H1 (cell line): ENCODE data around the gene KLHL17. TPM values are rescaled to one million over a fixed set of nuclear protein-coding genes. Genes with fewer than 3 reads are reported as not detected.

Experiments
- CTCF ChIA-PET: fragments of 300-600 bp; sonication (Branson Sonifier 250); formaldehyde crosslinking; loops from one replicate; lab custom pipeline; 2021; ENCODE audit not compliant: partially characterized antibody; lab: Charles Lee
- POLR2A ChIA-PET: fragments of 300-600 bp; sonication (Branson Sonifier 250); formaldehyde crosslinking; loops from one replicate; lab custom pipeline; 2021; ENCODE audit warnings: inconsistent platforms; ENCODE audit not compliant: partially characterized antibody; lab: Charles Lee
- DNase-seq, 2 experiments: peaks; one replicate each; pipeline versions ENCODE4 v3.0.0 to v3.0.0-alpha.2; 2010 to 2022; ENCODE audit warnings: low spot score in 2 of 2, low read depth in 1 of 2, mixed read lengths in 1 of 2
- FAIRE-seq: peaks from 2 replicates; lab custom pipeline; 2011; peaks lifted over from hg19 to GRCh38; lab: Jason Lieb, UNC
- H2AFZ ChIP-seq: 2 replicates; pipeline ENCODE4 v1.8.1; 2012; ENCODE audit warnings: low read length, inconsistent platforms
- H2AK5ac ChIP-seq: 2 replicates; pipeline ENCODE4 v1.6.1; 2013; ENCODE audit warnings: low read depth, low read length
- H2BK120ac ChIP-seq: replicated peaks from 2 replicates; pipeline ENCODE3; 2013; ENCODE audit warnings: low read depth, low read length, inconsistent platforms
- H2BK12ac ChIP-seq: 2 replicates; pipeline ENCODE4 v1.6.1; 2013; ENCODE audit warnings: low read depth, low read length
- H2BK15ac ChIP-seq: 2 replicates; pipeline ENCODE4 v1.6.1; 2013; ENCODE audit warnings: low read length
- H2BK20ac ChIP-seq: 2 replicates; pipeline ENCODE4 v1.6.1; 2013; ENCODE audit warnings: low read length
- H2BK5ac ChIP-seq: 2 replicates; pipeline ENCODE4 v1.6.1; 2013; ENCODE audit warnings: low read depth, low read length
- H3K14ac ChIP-seq: 2 replicates; pipeline ENCODE4 v1.6.1; 2013; ENCODE audit warnings: inconsistent platforms; ENCODE audit not compliant: insufficient read length
- H3K18ac ChIP-seq: 2 replicates; pipeline ENCODE4 v1.6.1; 2013; ENCODE audit warnings: low read length; ENCODE audit errors: extremely low read depth
- H3K23ac ChIP-seq: 2 replicates; pipeline ENCODE4 v1.6.1; 2013; ENCODE audit warnings: inconsistent platforms; ENCODE audit not compliant: insufficient read length
- H3K23me2 ChIP-seq: 2 replicates; pipeline ENCODE4 v1.6.1; 2013; ENCODE audit warnings: low read depth, low read length
- H3K27ac ChIP-seq: 2 replicates; pipeline ENCODE4 v1.6.1; 2011; ENCODE audit warnings: low read depth, low read length, inconsistent platforms
- H3K27me3 ChIP-seq, 4 experiments: replicated peaks in 1 of 4; 1 replicate in 1 of 4; 2 replicates in 3 of 4; pipeline versions ENCODE4 v1.6.1 to v1.8.1; 2011 to 2013; ENCODE audit warnings: low read length in 3 of 4, mild to moderate bottlenecking in 3 of 4, inconsistent platforms in 2 of 4, mixed read lengths in 2 of 4, moderate library complexity in 1 of 4; ENCODE audit not compliant: control insufficient read depth in 3 of 4, insufficient read depth in 3 of 4; ENCODE audit errors: extremely low read depth in 1 of 4
- H3K36me3 ChIP-seq, 4 experiments: 2 replicates each; pipeline versions ENCODE4 v1.6.1 to v1.8.1; 2011 to 2013; ENCODE audit warnings: mild to moderate bottlenecking in 4 of 4, low read length in 3 of 4, moderate library complexity in 2 of 4, control low read depth in 1 of 4, inconsistent platforms in 1 of 4; ENCODE audit not compliant: insufficient read depth in 4 of 4, control insufficient read depth in 2 of 4
- H3K4ac ChIP-seq: replicated peaks from 2 replicates; pipeline ENCODE3; 2013; ENCODE audit warnings: low read length, low read depth, mixed read lengths, inconsistent platforms; ENCODE audit not compliant: insufficient read length
- H3K4me1 ChIP-seq, 4 experiments: replicated peaks in 1 of 4; 1 replicate in 1 of 4; 2 replicates in 3 of 4; pipeline versions ENCODE4 v1.6.1 to v1.8.1; 2011 to 2013; ENCODE audit warnings: low read length in 3 of 4, inconsistent platforms in 2 of 4, mixed read lengths in 1 of 4; ENCODE audit not compliant: insufficient read depth in 4 of 4, control insufficient read depth in 3 of 4
- H3K4me2 ChIP-seq, 2 experiments: 2 replicates each; pipeline versions ENCODE4 v1.6.1 to v1.8.1; 2011 to 2013; ENCODE audit warnings: low read depth in 2 of 2, low read length in 2 of 2, control low read depth in 1 of 2, inconsistent platforms in 1 of 2, mild to moderate bottlenecking in 1 of 2; ENCODE audit not compliant: insufficient read depth in 1 of 2
- H3K4me3 ChIP-seq, 4 experiments: fragments of 200-600, 300-600 bp in 1 of 4; sonication (generic), shearing (Covaris generic), sonication (Bioruptor Twin) in 1 of 4; 2 replicates each; pipeline versions ENCODE4 v1.5.1 to v1.8.1; 2011 to 2016; ENCODE audit warnings: low read length in 4 of 4, low read depth in 3 of 4, control low read depth in 2 of 4, inconsistent platforms in 2 of 4, mild to moderate bottlenecking in 2 of 4, mixed read lengths in 1 of 4, moderate library complexity in 1 of 4; ENCODE audit not compliant: insufficient read depth in 2 of 4; ENCODE audit errors: extremely low read depth in 1 of 4
- H3K56ac ChIP-seq: replicated peaks from 2 replicates; pipeline ENCODE3; 2013; ENCODE audit warnings: low read depth, mild to moderate bottlenecking, mixed read lengths, low read length, inconsistent platforms; ENCODE audit not compliant: insufficient read length
- H3K79me1 ChIP-seq: 2 replicates; pipeline ENCODE4 v1.6.1; 2013; ENCODE audit warnings: low read depth, low read length, control low read depth
- H3K79me2 ChIP-seq, 2 experiments: 2 replicates each; pipeline versions ENCODE4 v1.6.1 to v1.8.1; 2012 to 2013; ENCODE audit warnings: low read length in 2 of 2, mild to moderate bottlenecking in 2 of 2, inconsistent platforms in 1 of 2; ENCODE audit not compliant: insufficient read depth in 2 of 2, control insufficient read depth in 1 of 2
- H3K9ac ChIP-seq, 4 experiments: replicated peaks in 1 of 4; 1 replicate in 1 of 4; 2 replicates in 3 of 4; pipeline versions ENCODE4 v1.6.1 to v1.8.1; 2011 to 2013; ENCODE audit warnings: low read depth in 3 of 4, low read length in 3 of 4, control low read depth in 2 of 4, mild to moderate bottlenecking in 2 of 4, moderate library complexity in 2 of 4, inconsistent platforms in 1 of 4; ENCODE audit errors: extremely low read depth in 1 of 4
- H3K9me3 ChIP-seq, 2 experiments: 2 replicates each; pipeline versions ENCODE4 v1.6.1 to v1.8.1; 2012 to 2013; ENCODE audit warnings: mild to moderate bottlenecking in 2 of 2, moderate library complexity in 2 of 2, control low read depth in 1 of 2, inconsistent platforms in 1 of 2, low read depth in 1 of 2, low read length in 1 of 2, mixed read lengths in 1 of 2; ENCODE audit not compliant: insufficient read depth in 2 of 2
- H4K20me1 ChIP-seq, 2 experiments: replicated peaks in 1 of 2; 2 replicates each; pipeline versions ENCODE3 to v1.8.1; 2011 to 2013; ENCODE audit warnings: inconsistent platforms in 2 of 2, low read length in 2 of 2, mild to moderate bottlenecking in 1 of 2; ENCODE audit not compliant: insufficient read depth in 2 of 2, control insufficient read depth in 1 of 2
- H4K5ac ChIP-seq: 2 replicates; pipeline ENCODE4 v1.6.1; 2013; ENCODE audit warnings: low read length, low read depth, mixed read lengths, inconsistent platforms; ENCODE audit not compliant: insufficient read length
- H4K8ac ChIP-seq: 2 replicates; pipeline ENCODE4 v1.8.0; 2013; ENCODE audit warnings: mild to moderate bottlenecking, moderate library complexity, low read length, inconsistent platforms; ENCODE audit not compliant: insufficient read depth; ENCODE audit errors: extremely low read depth
- H4K91ac ChIP-seq: replicated peaks from 2 replicates; pipeline ENCODE3; 2013; ENCODE audit warnings: low read length, mixed read lengths, inconsistent platforms; ENCODE audit not compliant: insufficient read length
- ASH2L ChIP-seq: fragments of 200-600, 300-600 bp; sonication (generic); IDR thresholded peaks from one replicate; pipeline ENCODE4 v1.7.1; 2017; ENCODE audit warnings: low read length
- ATF2 ChIP-seq: IDR thresholded peaks from 2 replicates; pipeline ENCODE4 v1.6.1; 2012; ENCODE audit warnings: low read length, inconsistent platforms
- BCL11A ChIP-seq, 2 experiments: IDR thresholded peaks; one replicate each; pipeline ENCODE4 v1.6.1; 2011; ENCODE audit warnings: low read depth in 2 of 2, low read length in 2 of 2, mild to moderate bottlenecking in 2 of 2
- EGR1 ChIP-seq: IDR thresholded peaks from 2 replicates; pipeline ENCODE4 v1.6.1; 2011; ENCODE audit warnings: low read depth, low read length, borderline replicate concordance
- EP300 ChIP-seq, 2 experiments: IDR thresholded peaks; 1 replicate in 1 of 2; 2 replicates in 1 of 2; pipeline ENCODE4 v1.6.1; 2011 to 2012; ENCODE audit warnings: low read depth in 2 of 2, low read length in 2 of 2, mild to moderate bottlenecking in 2 of 2, borderline replicate concordance in 1 of 2, inconsistent platforms in 1 of 2, moderate library complexity in 1 of 2
- POLR2A ChIP-seq, 2 experiments: IDR thresholded peaks; 1 replicate in 1 of 2; 2 replicates in 1 of 2; pipeline ENCODE4 v1.6.1; 2011; ENCODE audit warnings: low read depth in 2 of 2, low read length in 2 of 2, mild to moderate bottlenecking in 2 of 2; ENCODE audit errors: control extremely low read depth in 1 of 2
- SAP30 ChIP-seq: fragments of 300-600 bp; sonication (generic); IDR thresholded peaks from 2 replicates; pipeline ENCODE4 v1.7.1; 2012; ENCODE audit warnings: low read length, moderate library complexity, mild to moderate bottlenecking, inconsistent platforms; ENCODE audit not compliant: insufficient read depth, insufficient replicate concordance
- SP2 ChIP-seq: IDR thresholded peaks from 2 replicates; pipeline ENCODE4 v1.6.1; 2012; ENCODE audit warnings: mild to moderate bottlenecking, low read length, inconsistent platforms
- ZNF274 ChIP-seq: IDR thresholded peaks from 2 replicates; pipeline ENCODE4 v1.7.0; 2012; ENCODE audit warnings: low read length, borderline replicate concordance; ENCODE audit errors: extremely low read depth
- WGBS, 2 experiments: shearing (Covaris generic) in 1 of 2; methylation state at CpG; one replicate each; pipeline versions ENCODE4 v1.1.6 to v1.1.7; 2013 to 2015; ENCODE audit warnings: low lambda C conversion rate in 2 of 2, mixed read lengths in 2 of 2, inconsistent platforms in 1 of 2, low coverage in 1 of 2, missing lambda C conversion rate in 1 of 2; ENCODE audit not compliant: insufficient replicate concordance in 2 of 2, insufficient coverage in 1 of 2, insufficient read length in 1 of 2; ENCODE audit errors: extremely low coverage in 1 of 2, missing lambda C conversion rate in 1 of 2; 5-methylcytosine and 5-hydroxymethylcytosine counted together
- polyA plus RNA-seq, 7 experiments: library from polyadenylated mRNA; depleted of rRNA in 3 of 7; stranded (reverse) in 5 of 7; unstranded in 2 of 7; fragments of >200 nt in 5 of 7; fragments of 200-250 nt in 2 of 7; gene quantifications; 1 replicate in 5 of 7; 2 replicates in 1 of 7; 4 replicates in 1 of 7; pipeline versions ENCODE4 v1.2.1 to v1.2.3, GENCODE V29; 2011 to 2013; ENCODE audit warnings: missing spikeins in 2 of 7, mixed read lengths in 2 of 7
- total RNA-seq: library from RNA; stranded (reverse); fragmentation: NEBNext Ultra II Directional; extraction: Animal tissue kit (Norgen Biotek cat#: 25700); gene quantifications from 2 replicates; pipeline ENCODE4 v1.2.1, GENCODE V29; 2021

Gene KLHL17
- total and polyA plus RNA-seq, 2 of the 8 experiments (the other 6 are each of a cell fraction or from before 2014, with no cell fraction given): 32.6 to 36.1 TPM

GRCh38 chr1:947958-948357, 12.4 kb upstream of the KLHL17 start:
- 85% methylated on average over 8 of the region's 15 CpGs; no CpG with 5 or more reads in 1 of the 2 experiments for WGBS, 2 experiments
- H2BK5ac ChIP-seq: no peak overlapping the region
- no peak overlapping the region for H3K14ac ChIP-seq
- no peak overlapping the region for H3K18ac ChIP-seq
- FAIRE-seq (no peak), DNase-seq (no peak)
- no peak overlapping the region for H3K9ac ChIP-seq
- H3K27ac ChIP-seq: no peak overlapping the region
- H4K8ac ChIP-seq: no peak overlapping the region
- H3K23ac ChIP-seq: no peak overlapping the region
- no peak overlapping the region for H2AFZ ChIP-seq
- H3K79me1 ChIP-seq: peaks cover 8% of the 10 kb centered on the region
- no peak overlapping the region for H2BK120ac ChIP-seq
- no peaks in the 10 kb centered on the region; a peak in 1 of 4 replicates for H3K79me2 ChIP-seq
- H3K27me3 ChIP-seq: peaks cover 2 to 9% (median 8%) of the 10 kb centered on the region in 4 experiments; a peak in 6 of 7 replicates
- H3K4ac ChIP-seq: no peak overlapping the region
- ChIA-PET CTCF (interaction anchor here (0.6 to 1.9 kb wide), 3 partner anchors 10 to 243 kb away, joined by 3 to 6 read pairs (median 4); no protein-coding TSS in a partner anchor), POLR2A (interaction anchor here (1.2 kb wide), 1 partner anchor 8 kb away, joined by 3 read pairs; no protein-coding TSS in a partner anchor)
- H2BK12ac ChIP-seq: no peak overlapping the region
- H3K56ac ChIP-seq: no peak overlapping the region
- H4K91ac ChIP-seq: no peak overlapping the region
- H3K36me3 ChIP-seq: peaks cover 2 to 47% (median 35%) of the 10 kb centered on the region in 4 experiments
- H2BK20ac ChIP-seq: no peak overlapping the region
- H3K9me3 ChIP-seq: no peaks in the 10 kb centered on the region
- H3K4me3 ChIP-seq: no peak overlapping the region
- peaks cover under 1 to 5% (median 3%) of the 10 kb centered on the region in 4 experiments; a peak in 6 of 7 replicates for H3K4me1 ChIP-seq
- no peak overlapping the region for H3K4me2 ChIP-seq
- TF ChIP-seq SAP30 (no peak), BCL11A (IDR thresholded peaks at IDR 0.05; ENCODE audit: low read depth in 2 of 2, low read length in 2 of 2) (no peak), SP2 (no peak), POLR2A (IDR thresholded peaks at IDR 0.05; ENCODE audit: control extremely low read depth in 1 of 2, low read depth in 2 of 2, low read length in 2 of 2) (no peak), EP300 (IDR thresholded peaks at IDR 0.05; ENCODE audit: borderline replicate concordance in 1 of 2, low read depth in 2 of 2, low read length in 2 of 2) (no peak), EGR1 (no peak), ATF2 (no peak), ASH2L (no peak), ZNF274 (no peak)
- H4K20me1 ChIP-seq: peaks cover 22 to 44% of the 10 kb centered on the region in 2 experiments
- H2BK15ac ChIP-seq: no peak overlapping the region
- H4K5ac ChIP-seq: no peak overlapping the region
- no peaks in the 10 kb centered on the region for H3K23me2 ChIP-seq
- no peak overlapping the region for H2AK5ac ChIP-seq
